Upper lobe of right lung (tissue), 1 donor: ENCODE measurements around the gene ADCY3. TPM values are rescaled to one million over a fixed set of nuclear protein-coding genes. Genes with fewer than 3 reads are reported as not detected.

Source experiments
- ATAC-seq: fragments of 200-7000 bp; cut with Tn5 transposase; one replicate; pipeline ENCODE4 v1.9.1; 2020; ENCODE audit warnings: mild to moderate bottlenecking, moderate library complexity
- DNase-seq: peaks from one replicate; pipeline ENCODE4 v3.0.0-alpha.2; 2020
- H3K27ac ChIP-seq: fragments of 200-600 bp; one replicate; pipeline ENCODE4 v1.8.0; 2022
- H3K27me3 ChIP-seq: fragments of 200-600 bp; one replicate; pipeline ENCODE4 v1.8.0; 2022; ENCODE audit warnings: mild to moderate bottlenecking
- H3K36me3 ChIP-seq: fragments of 200-600 bp; one replicate; pipeline ENCODE4 v1.8.0; 2022
- H3K4me1 ChIP-seq: fragments of 200-600 bp; one replicate; pipeline ENCODE4 v1.8.0; 2022
- H3K4me3 ChIP-seq: fragments of 200-600 bp; one replicate; pipeline ENCODE4 v1.8.0; 2022; ENCODE audit warnings: mild to moderate bottlenecking
- H3K9me3 ChIP-seq: fragments of 200-600 bp; one replicate; pipeline ENCODE4 v1.8.0; 2022
- CTCF ChIP-seq: fragments of 200-600 bp; IDR thresholded peaks from one replicate; pipeline ENCODE4 v1.8.0; 2022; ENCODE audit warnings: antibody characterized with exemption
- intact Hi-C: fragments of 100-400 bp; cut with DNase I; formaldehyde crosslinking; loops from one replicate; pipeline ENCODE4 v1.11.0; 2022
- total RNA-seq: library from RNA; stranded (reverse); fragmentation: NEBNext Ultra II Directional; extraction: Animal tissue kit (Norgen Biotek cat#: 25700); gene quantifications from one replicate; pipeline ENCODE4 v1.2.1, GENCODE V29; 2021
- donor health status: DM: no; HTN: yes; CAD: no; lungs with severe emphysema.

Gene ADCY3
- total RNA-seq, 1 donor from 2014 or later: 37.0 TPM

- DNase-seq (no peak), ATAC-seq (no peak)
- TF ChIP-seq CTCF: no peak
- H3K27ac ChIP-seq: no peak overlapping the region
- H3K4me3 ChIP-seq: no peak overlapping the region
- no peaks in the 10 kb centered on the region for H3K9me3 ChIP-seq
- intact Hi-C loops: loop anchor here (10.0 kb wide), 1 partner anchor 395 kb away; no protein-coding TSS in a partner anchor
- peaks cover 29% of the 10 kb centered on the region for H3K36me3 ChIP-seq
- H3K27me3 ChIP-seq: no peaks in the 10 kb centered on the region
- no peaks in the 10 kb centered on the region for H3K4me1 ChIP-seq
Measured at GRCh38 chr2:24820175-24820513, 99.9 kb downstream of the ADCY3 start.

GRCh38 chr2:24819442-24820174 lies 100.4 kb downstream of the ADCY3 start:
- ATAC-seq (no peak), DNase-seq (no peak)
- TF ChIP-seq CTCF: no peak
- Histone ChIP-seq H3K36me3 (peaks cover 29% of the 10 kb centered on the region), H3K27me3 (no peaks in the 10 kb centered on the region), H3K9me3 (no peaks in the 10 kb centered on the region), H3K4me1 (no peaks in the 10 kb centered on the region), H3K4me3 (no peak overlapping the region), H3K27ac (no peak overlapping the region)
- intact Hi-C loops: loop anchor here (10.0 kb wide), 1 partner anchor 395 kb away; no protein-coding TSS in a partner anchor

- Histone ChIP-seq H3K27me3 (no peaks in the 10 kb centered on the region), H3K4me3 (no peak overlapping the region), H3K4me1 (no peaks in the 10 kb centered on the region), H3K9me3 (no peaks in the 10 kb centered on the region), H3K27ac (no peak overlapping the region), H3K36me3 (peaks cover 29% of the 10 kb centered on the region)
- no peak for TF ChIP-seq CTCF
- DNase-seq: no peak
- no peak for ATAC-seq
- intact Hi-C loops: no loop called here
Measured at GRCh38 chr2:24818721-24819167, 101.3 kb downstream of the ADCY3 start.

- ATAC-seq: no peak
- H3K4me1 ChIP-seq: no peaks in the 10 kb centered on the region
- H3K36me3 ChIP-seq: peaks cover 29% of the 10 kb centered on the region
- no peak for TF ChIP-seq CTCF
- intact Hi-C loops: no loop called here
- H3K4me3 ChIP-seq: no peak overlapping the region
- no peak overlapping the region for H3K27ac ChIP-seq
- H3K9me3 ChIP-seq: no peaks in the 10 kb centered on the region
- DNase-seq: no peak
- H3K27me3 ChIP-seq: no peaks in the 10 kb centered on the region
Measured at GRCh38 chr2:24816884-24817283, 103.2 kb downstream of the ADCY3 start.

- no peaks in the 10 kb centered on the region for H3K4me1 ChIP-seq
- intact Hi-C loops: no loop called here
- no peak for ATAC-seq
- H3K36me3 ChIP-seq: peaks cover 26% of the 10 kb centered on the region
- H3K9me3 ChIP-seq: no peaks in the 10 kb centered on the region
- no peak overlapping the region for H3K4me3 ChIP-seq
- DNase-seq: no peak
- no peak for TF ChIP-seq CTCF
- no peak overlapping the region for H3K27ac ChIP-seq
- no peaks in the 10 kb centered on the region for H3K27me3 ChIP-seq
Measured at GRCh38 chr2:24816404-24816803, 103.6 kb downstream of the ADCY3 start.
